ENCODE measurements around the gene MORF4L1.

DNA sequence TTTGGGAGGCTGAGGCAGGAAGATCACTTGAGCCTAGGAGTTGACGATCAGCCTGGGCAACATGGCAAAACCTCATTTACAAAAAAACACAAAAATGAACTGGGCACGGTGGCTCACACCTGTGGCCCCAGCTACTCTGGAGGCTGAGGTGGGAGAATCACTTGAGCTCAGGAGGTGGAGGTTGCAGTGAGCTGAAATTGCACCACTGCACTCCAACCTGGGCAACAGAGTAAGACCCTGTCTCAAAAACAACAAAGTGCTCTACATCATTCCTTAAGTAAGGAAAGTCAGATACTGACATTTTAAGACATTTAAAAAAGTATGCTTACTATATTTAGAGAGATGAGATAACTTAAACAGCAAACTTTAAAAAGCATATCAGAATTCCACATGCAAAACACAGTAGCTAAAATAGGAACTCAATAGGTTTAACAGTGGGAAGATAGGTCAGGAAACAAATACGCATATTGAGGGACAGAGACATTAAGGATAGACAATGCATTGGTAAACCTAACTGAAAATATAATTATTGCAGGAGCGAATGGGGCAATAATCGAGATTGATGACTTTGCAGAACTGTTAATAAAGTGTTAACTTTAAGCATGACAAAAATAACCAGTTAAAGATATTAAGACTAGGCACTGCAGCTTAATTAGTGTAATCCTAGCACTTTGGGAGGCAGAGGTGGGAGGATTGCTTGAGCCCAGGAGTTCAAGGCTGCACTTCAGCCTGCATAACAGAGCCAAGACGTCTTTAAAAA is 32.1 kb downstream of the MORF4L1 start:
- TF ChIP-seq, protein P1, sequence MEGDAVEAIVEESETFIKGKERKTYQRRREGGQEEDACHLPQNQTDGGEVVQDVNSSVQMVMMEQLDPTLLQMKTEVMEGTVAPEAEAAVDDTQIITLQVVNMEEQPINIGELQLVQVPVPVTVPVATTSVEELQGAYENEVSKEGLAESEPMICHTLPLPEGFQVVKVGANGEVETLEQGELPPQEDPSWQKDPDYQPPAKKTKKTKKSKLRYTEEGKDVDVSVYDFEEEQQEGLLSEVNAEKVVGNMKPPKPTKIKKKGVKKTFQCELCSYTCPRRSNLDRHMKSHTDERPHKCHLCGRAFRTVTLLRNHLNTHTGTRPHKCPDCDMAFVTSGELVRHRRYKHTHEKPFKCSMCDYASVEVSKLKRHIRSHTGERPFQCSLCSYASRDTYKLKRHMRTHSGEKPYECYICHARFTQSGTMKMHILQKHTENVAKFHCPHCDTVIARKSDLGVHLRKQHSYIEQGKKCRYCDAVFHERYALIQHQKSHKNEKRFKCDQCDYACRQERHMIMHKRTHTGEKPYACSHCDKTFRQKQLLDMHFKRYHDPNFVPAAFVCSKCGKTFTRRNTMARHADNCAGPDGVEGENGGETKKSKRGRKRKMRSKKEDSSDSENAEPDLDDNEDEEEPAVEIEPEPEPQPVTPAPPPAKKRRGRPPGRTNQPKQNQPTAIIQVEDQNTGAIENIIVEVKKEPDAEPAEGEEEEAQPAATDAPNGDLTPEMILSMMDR (IDR thresholded peaks at IDR 0.05): no peak
- no peak for TF ChIP-seq SIN3A (IDR thresholded peaks at IDR 0.05; ENCODE audit: borderline replicate concordance, insufficient read depth, low read depth, low read length)

All from Panc1 (cell line).